GM19023 (cell line): ENCODE measurements around the gene DNAAF2.
"Not testable (repeated sequence)": the region's sequence is repeated elsewhere in the genome, so short reads cannot be mapped to it uniquely, and the experiment has no call there.

Source experiments
- ATAC-seq: cut with Tn5 transposase; IDR thresholded peaks from one replicate; pipeline ENCODE4 v1.9.1; 2021; ENCODE audit warnings: mild to moderate bottlenecking, moderate library complexity; ENCODE audit not compliant: unreplicated experiment

Gene DNAAF2

DNA sequence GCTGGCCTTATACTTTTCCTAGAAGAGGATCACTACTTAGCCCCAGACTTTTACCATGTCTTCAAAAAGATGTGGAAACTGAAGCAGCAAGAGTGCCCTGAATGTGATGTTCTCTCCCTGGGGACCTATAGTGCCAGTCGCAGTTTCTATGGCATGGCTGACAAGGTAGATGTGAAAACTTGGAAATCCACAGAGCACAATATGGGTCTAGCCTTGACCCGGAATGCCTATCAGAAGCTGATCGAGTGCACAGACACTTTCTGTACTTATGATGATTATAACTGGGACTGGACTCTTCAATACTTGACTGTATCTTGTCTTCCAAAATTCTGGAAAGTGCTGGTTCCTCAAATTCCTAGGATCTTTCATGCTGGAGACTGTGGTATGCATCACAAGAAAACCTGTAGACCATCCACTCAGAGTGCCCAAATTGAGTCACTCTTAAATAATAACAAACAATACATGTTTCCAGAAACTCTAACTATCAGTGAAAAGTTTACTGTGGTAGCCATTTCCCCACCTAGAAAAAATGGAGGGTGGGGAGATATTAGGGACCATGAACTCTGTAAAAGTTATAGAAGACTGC, 12.9 kb downstream of the DNAAF2 start:
- no peak for ATAC-seq

DNA sequence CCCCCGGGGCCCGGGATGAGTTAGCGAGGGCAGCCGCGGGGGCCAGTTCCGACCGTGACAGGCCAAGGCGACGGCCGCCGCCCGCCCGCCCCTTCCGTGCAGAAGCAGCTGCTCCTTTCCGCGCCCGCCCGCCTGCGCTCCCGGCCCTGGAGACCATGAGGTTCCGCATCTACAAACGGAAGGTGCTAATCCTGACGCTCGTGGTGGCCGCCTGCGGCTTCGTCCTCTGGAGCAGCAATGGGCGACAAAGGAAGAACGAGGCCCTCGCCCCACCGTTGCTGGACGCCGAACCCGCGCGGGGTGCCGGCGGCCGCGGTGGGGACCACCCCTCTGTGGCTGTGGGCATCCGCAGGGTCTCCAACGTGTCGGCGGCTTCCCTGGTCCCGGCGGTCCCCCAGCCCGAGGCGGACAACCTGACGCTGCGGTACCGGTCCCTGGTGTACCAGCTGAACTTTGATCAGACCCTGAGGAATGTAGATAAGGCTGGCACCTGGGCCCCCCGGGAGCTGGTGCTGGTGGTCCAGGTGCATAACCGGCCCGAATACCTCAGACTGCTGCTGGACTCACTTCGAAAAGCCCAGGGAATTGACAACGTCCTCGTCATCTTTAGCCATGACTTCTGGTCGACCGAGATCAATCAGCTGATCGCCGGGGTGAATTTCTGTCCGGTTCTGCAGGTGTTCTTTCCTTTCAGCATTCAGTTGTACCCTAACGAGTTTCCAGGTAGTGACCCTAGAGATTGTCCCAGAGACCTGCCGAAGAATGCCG, 13.7 kb downstream of the DNAAF2 start:
- peak; percentile 40 for ATAC-seq

DNA sequence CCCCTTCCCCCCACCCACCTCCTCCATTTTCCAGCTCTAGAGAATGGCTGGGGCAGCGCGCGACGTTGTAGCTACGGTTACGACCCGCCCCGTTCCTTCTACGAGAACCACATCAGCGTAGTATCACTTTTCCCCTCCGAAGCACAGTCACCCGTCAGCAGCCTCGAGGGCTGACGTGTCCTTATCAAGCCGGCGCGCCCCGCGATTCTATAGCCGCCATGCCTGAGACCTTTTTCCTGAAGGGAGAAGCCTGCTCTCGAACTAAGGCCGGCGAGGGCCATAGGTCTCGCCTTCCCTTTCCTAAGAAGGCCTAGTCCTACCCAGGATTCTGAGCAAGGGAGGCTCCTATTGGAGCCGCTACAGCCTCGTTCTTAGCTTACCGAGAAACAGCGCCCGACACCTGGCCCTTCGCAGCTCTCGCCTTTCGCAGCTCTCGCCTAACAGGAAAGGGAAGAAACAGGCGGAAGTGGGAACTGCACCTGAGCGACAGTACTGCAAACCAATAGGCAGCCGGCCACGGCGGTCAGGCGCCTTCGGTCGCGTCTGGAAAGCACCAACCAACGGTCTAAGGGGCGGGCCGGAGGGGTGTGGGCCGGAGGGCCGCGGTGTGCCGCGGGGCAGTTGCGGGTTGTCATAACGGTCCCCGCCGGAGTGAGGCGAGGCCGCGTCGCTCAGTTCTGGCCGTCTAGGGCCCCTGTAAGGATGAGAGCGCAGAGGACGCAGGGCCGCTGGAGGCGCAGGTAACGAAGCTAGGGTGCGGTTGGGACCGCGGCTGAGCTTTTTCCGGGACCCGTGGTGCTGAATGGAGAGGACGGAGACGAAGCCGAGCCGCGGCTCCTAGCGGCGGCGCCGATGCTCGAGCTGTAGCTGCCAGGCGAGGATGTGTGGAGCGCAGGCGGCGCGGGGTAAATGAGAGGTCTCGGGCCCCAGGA, 14.6 kb downstream of the DNAAF2 start, which contains the start of the genes MGAT2 and RPL36AL:
Gene MGAT2, plus strand, starts transcription at position 618 of the 932 bp plus-strand sequence. CDS start 470 bp downstream, outside the sequence.
Gene RPL36AL, minus strand, starts transcription at position 445 of the 932 bp plus-strand sequence. CDS start 1,522 bp downstream, outside the sequence.
- peak; percentile 96 for ATAC-seq

DNA sequence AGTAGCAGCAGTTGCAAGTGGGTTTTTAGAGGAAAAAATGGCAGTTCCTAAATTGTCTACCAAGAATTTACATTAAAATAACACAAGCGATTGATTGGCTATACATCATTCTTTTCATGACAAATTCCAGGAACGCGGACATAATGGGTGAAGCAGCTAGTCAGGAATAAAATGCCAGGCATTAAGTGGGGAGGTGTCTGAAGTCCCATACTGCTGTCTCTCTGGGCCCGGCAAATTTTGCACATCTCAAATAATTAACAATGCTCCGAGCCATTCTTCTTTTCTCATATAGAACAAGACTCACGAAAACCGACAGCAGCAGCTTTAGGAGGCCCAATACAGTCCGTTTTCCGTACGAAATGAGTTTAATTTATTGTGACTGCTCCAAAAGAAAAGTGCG, 15.3 kb downstream of the DNAAF2 start:
- no peak for ATAC-seq

DNA sequence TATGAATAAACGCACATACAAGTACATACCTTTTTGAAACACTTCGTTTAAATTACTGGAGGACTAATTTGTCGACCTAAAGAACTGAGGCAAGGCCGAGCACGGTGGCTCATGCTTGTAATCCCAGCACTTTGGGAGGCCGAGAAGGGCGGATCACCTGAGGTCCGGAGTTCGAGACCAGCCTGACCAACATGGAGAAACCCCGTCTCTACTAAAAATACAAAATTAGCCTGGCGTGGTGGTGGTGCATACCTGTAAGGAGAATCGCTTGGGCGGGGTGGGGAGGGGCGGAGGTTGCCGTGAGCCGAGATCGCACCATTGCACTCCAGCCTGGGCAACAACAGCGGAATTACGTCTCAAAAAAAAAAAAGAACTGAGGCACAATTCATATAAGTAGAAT, 15.8 kb downstream of the DNAAF2 start:
- ATAC-seq, result not testable (repeated sequence)

DNA sequence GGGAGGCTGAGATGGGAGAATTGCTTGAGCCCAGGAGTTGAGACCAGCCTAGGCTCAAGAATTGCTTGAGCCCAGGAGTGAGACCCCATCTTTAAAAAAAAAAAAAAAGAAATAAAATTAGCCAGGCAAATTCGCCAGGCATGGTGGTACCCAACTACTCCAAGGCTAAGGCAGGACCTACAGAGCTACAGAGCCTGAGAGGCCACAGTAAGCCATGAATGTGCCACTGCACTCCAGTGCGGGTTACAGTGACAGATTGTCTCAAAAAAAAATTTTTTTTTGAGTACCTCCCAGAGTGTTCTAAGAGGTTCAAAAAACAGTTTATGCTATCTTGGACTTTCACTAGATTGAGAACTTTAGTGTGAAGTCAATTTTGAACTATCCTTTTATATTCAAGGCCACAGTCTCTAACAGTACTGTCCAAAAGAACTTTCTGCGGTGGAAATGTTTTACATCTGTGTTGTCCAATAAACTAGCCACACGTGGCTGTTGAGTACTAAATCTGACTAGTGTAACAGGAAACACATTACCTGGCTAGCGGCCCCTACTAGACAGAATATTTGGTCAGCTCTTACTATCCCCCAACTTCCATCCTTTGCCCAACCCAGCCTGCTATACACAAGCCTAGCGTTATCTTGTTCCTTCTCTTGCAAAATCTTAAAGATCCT, 17.1 kb downstream of the DNAAF2 start:
- no peak for ATAC-seq

DNA sequence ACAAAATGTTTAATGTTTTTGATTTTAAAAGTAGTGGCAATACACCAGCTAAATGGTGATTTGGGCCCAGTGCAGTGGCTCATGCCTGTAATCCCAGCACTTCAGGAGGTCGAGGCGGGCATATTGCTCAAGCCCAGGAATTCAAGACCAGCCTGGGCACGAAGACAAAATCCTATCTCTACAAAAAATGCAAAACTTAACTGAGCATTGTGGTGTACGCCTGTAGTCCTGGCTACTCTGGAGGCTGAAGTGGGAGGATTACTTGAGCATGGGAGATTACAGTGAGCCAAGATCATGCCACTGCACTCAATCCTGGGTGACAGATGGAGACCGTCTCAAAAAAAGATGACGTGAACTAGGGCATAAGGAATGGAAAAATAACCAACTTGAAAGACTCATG, 19.3 kb downstream of the DNAAF2 start:
- ATAC-seq, result no peak

DNA sequence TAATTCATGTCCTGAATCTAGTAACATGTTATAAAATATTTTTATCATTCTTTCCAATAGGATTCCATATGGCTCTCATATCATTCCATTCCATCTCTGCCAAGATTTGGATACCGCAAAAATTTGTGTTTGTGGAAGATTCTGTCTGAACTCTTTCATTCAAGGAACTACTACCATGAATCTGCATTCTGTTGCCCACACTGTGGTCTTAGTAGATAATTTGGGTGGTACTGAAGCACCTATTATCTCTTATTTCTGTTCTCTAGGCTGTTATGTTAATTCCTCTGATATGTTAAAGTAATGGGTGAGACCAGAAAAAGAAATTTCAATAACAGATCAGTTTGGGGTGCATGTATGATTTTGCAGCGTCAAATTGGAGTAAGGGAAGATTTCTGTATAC, 20.8 kb downstream of the DNAAF2 start:
- ATAC-seq, result no peak

DNA sequence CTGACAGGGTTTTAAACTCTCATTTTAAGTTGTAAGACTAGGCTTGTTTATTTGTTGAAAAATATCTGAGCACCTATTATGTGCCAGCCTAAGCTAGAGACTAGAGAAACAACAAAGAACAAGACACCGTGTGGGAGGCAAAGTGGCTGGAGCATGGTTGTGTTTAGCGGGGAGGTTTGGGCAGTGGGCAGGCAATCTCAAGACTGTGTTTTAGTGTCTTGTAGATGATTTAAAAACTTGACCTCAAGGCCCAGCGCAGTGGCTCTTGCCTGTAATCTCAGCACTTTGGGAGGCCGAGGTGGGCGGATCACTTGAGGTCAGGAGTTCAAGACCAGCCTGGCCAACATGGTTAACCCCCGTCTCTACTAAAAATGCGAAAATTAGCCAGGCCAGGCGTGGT, 22.4 kb downstream of the DNAAF2 start:
- ATAC-seq, result no peak

DNA sequence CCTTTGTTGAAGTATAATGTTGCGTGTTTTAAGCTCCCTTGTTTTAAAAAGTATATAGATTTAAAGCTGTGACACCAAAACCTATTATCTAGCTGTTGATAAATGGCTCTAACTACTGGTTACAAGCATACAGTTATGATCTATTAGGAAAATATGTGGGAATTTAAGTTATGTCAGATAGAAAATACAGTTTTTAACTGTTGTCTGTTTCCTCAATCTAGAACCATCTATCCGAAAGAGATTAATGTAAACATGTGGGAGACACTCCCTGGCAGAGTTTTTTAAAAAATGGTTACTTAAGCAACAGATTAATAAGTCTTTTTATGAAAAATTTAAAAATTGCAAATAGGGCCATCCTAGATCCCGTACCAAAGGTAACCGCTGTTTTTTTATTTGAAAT, 22.8 kb downstream of the DNAAF2 start:
- ATAC-seq, result no peak

DNA sequence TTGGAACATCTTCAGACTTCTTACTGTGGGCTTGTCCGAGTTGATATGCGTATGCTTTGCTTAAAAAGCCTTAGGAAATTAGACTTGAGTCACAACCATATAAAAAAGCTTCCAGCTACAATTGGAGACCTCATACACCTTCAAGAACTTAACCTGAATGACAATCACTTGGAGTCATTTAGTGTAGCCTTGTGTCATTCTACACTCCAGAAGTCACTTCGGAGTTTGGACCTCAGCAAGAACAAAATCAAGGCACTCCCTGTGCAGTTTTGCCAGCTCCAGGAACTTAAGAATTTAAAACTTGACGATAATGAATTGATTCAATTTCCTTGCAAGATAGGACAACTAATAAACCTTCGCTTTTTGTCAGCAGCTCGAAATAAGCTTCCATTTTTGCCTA, 27.5 kb downstream of the DNAAF2 start:
- no peak for ATAC-seq

DNA sequence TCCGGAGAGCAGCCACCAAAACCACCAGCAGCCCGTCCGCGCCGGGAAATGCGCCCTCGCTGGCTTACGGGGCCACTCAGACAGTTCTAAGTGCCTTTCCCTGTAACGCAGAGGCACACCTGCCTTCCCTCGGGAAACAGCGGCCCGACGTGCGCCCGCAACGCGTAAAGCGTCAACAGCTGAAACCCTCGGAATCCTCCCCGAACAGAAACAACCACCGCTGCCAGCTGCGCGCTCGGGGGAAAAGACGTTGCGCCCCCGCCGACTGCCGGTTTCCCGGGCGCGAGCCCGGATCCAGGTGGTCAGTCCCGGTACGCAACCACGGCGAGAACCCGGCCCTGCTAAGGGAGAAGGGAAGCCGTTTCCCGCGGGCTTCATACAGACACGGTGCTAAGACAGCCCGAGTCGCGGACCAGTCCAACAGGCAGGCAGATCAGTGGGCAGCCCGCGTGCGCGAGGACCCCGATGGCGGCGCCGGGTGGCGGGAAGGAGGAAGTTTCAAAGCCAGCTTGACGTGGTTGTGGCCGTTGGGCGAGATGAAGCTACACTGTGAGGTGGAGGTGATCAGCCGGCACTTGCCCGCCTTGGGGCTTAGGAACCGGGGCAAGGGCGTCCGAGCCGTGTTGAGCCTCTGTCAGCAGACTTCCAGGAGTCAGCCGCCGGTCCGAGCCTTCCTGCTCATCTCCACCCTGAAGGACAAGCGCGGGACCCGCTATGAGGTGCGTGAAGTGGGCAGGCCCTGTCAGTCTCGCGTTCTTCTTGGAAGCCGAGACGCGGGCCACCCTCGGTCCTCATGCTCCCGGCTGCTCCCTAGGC, 36.4 kb downstream of the DNAAF2 start, which contains the start of gene LRR1:
Gene LRR1, plus strand, starts transcription at position 456 of the 816 bp plus-strand sequence. Its CDS starts 81 bp downstream, at position 537.
- peak; percentile 62 for ATAC-seq

DNA sequence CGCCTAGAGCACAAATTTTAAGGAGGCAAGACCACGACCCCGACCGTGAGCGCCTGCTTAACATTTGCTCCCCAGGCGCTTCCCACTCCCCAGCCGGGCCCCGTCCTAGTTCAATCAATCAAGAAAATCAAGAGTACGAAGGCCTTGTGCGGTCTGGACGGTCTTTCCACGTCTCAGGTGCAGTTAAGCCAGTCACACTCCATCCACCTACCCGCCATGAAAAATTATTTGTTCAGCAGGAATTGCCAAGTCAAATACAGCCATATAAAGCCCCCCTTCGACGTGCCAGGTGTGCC, 36.9 kb downstream of the DNAAF2 start:
- peak; percentile 0 for ATAC-seq

DNA sequence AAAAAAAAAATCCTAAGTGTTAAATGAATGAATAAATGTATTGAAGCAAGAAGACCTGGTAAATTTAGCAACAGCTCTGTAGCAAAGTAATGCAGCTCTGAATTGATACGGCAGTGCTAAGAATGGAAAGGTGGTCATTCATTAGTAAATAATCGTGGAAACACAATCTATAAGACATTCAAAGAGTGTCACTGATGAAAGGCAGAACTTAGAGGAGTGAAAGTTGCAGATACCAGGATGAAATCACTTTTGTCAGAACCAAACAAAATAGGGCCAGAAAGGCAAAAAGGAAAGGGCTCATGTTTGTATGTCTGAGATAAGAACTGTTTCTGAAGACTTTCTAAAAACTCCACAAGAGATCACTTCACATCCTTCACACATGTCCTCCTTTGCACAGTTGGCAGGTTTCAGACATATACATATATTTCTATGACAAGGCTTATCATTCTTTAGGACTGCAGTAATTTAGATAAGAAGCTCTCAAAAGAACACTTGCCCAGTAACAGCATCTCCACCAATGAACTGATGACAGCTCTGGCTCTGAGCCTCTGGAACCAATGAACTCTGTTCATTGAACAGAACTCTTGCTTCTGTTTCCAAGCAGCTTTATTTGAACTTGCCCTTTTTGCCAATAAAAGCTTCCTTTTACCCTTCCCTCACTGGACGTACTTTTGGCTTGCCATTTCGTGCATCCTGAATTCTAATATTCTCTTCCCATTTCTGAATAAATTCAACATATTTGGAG, 40.5 kb downstream of the DNAAF2 start:
- ATAC-seq, result peak; percentile 20

DNA sequence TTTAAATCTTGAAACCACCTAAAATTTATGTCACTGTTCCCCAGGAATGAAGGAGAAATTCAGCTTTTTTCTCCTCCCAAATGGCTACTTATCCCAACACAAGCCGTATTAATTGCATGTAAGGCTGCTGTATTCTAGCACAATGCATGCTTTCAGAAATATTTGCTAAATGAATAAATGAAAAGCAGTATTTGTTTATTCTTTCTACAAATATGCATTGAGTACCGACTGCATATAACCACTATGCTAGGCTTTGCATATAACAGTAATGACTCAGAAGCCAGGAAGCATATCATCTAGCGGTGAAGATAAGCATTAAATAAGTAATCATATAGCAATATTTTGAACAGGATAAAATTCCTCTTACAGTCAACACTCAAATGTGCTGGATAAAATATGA, 42.0 kb downstream of the DNAAF2 start:
- no peak for ATAC-seq

DNA sequence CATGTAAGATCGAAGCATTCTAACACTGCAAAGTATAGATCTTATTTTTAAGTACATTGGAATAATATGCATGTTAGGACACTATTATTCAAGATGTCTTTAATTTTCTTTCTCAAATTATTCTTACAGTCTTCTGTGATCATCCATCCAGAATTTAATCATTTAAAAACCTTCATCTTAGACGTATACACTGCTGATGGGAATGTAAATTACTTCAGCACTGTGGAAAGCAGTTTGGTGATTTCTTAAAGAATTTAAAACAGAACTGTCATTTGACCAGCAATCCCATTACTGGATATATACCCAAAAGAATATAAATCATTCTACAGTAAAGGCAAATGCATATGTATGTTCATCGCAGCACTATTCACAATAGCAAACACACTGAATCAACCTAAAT, 45.7 kb downstream of the DNAAF2 start:
- ATAC-seq, result no peak

DNA sequence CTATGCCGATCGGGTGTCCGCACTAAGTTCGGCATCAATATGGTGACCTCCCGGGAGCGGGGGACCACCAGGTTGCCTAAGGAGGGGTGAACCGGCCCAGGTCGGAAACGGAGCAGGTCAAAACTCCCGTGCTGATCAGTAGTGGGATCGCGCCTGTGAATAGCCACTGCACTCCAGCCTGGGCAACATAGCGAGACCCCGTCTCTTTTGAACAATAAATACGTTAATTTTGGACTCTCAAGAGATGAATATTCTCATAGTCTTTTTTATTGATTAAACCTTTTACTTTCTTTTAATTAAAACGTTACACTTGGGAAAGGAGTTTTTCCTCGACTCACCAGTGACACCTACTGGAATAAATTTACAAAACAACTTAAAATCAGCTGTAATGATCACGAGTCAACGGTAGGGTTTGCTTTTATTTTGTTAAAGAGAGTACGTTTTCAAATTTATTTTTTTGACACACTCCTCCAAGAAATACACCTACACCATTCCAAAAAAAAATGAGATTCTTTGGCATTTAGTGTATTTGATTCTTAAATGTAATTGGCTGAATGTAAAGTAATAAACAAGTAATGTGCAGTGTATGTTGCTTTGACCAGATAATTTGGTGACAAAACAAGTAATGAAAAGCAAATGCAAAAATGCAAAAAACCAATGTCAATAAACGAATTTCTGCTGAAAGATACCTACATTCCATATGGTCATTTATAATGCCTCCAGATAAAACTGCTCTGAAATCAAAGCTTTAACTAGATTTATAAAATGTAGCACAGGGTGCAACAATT, 48.2 kb downstream of the DNAAF2 start:
- ATAC-seq, result peak; percentile 21

DNA sequence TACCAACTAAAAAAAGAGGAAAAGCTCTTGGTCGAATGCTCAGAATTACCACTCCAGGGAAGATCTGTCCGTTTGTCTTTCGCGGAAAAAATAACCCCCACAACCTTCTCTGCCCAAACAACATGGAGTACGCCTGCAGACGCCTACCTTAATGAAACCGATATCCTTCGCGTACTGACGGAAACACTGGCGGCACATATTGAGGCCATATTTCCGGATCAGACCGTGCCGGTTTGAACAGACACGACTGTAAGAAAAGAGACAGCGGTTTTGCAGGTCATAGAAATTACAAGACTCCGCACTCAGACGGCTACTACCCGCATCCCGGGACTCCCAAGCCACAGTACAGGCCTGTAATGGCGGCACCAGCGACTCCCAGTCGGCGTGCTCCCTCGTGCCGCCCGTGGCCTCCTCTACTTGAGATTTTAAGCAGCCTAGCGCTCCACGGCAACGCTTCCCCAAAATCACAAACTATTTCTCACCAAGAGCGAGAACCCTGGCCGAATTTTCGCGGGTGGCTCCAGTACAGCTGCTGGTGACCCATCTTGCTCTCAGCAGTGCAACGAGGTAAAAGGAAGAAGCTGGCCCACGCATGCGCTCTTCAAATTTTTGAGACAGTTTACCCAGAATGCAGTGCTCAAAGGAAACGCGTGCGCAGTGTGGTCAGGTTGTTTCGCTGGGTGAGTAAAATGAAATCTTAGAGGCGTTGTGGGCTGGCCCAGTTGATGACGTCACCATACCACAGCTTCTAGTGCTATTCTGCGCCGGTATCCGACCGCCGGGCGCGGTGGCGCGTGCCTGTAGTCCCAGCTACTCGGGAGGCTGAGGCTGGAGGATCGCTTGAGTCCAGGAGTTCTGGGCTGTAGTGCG, 49.0 kb downstream of the DNAAF2 start, which contains the start of gene RPS29:
Gene RPS29, minus strand, starts transcription at position 578 of the 870 bp plus-strand sequence. Its CDS starts 34 bp downstream, at position 544.
- ATAC-seq, result peak; percentile 85
